Dedifferentiated amniotic fluid mesenchymal stem cell (primary cell): ENCODE results near the gene ARHGEF6.

Experiments
- DNase-seq: peaks from one replicate; pipeline ENCODE4 v3.0.0-alpha.2; 2016; ENCODE audit errors: extremely low spot score

ARHGEF6 gene

DNA sequence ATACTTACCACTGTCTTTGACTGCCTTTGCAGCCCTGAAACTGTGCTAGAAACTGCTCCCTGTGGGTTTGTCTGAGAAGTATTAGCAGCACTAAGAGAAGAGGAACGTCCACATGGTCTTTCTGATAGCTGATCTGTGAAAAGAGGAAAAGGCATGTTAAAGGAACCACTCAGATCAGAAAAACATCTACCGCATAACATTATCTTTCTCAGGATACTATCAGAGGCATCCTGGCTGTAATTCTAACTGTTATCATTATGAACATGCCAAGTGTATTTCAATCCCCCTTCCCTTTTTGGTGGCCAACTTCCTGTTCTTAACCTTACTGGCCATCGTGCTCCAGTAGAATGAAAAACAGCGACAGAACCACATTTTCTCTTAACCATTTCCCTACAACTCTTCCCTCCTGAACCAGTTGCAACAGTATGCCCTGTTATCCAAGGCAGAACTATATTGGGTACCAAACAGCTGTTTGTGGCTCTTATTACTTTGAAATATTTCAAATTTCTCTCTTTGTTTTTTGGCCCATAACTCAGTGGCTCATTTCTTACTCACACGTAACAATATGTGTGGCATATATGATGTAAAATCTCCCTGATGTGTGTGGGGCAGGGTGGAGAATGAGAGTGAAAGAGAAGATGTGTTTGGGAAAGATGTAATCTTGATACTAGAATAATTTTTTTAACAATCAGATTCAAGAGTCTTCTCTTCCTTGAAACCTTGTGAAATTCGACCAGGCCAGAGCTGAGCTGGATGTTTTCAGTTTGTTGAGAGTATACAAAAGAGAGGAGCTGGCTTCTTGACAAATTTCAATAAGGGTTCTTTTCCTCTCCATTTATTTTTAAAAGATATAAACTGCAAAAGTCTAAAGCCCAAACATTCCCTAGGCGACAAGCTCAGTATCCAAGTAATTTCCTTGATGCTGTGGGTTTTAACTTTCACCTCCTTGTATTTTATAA lies 35.2 kb downstream of the ARHGEF6 start:
- DNase-seq = no peak

GRCh38 chrX:136742721-136743379 lies 37.9 kb downstream of the ARHGEF6 start:
- DNase-seq = no peak

DNA sequence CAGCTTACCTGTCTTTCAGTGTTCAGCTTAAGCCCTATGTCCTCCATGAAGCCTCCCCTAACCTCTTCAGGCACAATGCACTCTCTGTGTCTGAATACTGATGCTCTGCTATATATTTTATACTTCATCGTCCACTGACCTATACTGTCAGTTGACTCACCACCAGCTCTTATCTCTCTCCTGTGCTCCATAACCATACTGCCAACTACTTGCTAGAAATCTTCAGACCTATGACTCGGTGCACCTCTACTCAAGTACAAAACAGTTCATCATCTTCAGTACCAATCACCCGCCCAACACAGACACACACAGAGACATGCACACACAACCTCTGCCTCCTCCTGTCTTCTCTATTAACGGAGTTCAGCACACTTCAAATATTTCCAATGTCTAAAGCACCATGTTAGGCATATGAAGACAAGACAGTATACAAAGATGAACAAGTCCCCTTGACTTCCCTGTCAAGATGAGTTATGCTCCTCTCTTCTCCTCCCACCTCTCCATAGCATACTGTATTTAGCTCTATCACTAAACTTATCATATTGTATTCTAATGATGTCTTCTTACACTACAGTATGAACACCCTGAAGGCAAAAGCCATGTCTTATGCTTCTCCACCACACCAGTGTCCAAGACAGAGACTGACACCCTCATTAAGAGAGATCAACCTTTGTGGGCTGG lies 42.5 kb downstream of the ARHGEF6 start:
- DNase-seq = no peak

DNA sequence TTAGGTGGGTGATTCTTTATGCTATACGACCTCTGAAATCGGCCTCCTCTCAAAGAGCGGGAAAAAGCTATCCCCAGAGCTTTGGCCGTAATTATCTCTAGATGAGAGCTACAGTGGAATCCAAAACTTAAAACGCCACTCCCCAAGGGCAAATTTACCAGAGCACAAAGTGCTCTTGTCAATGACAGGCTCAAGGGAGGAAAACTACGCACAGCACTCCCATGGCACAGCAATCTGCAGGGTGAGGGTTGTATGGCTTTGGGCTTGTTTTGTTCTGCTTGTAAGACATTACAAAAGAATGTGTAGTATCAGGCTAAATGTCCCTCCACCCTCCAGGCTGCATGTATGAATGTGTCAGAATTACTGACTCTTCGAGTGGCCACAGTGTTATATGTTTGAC lies 44.0 kb downstream of the ARHGEF6 start:
- DNase-seq = no peak

- DNase-seq = no peak
Measured at GRCh38 chrX:136735601-136736000, 45.1 kb downstream of the ARHGEF6 start.

GRCh38 chrX:136733613-136734012 lies 47.1 kb downstream of the ARHGEF6 start:
- no peak for DNase-seq

DNA sequence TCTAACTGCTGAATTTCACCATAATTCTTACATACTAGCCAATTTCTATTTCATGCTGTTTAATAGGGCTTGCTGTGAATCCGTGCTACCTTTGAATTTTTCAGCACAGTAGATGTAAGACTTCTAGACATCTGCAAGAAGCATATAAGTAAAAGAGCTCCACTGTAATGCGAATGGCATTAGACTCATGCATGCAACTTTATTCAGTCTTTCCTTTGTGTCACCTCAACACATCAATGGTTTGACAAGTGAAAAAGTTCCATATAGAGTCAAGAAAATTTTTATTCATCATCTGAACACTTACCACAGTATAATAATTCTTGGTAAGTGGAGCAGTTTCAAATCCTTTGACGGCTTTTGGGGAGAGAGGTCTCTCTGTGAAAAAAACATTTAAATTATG lies 48.9 kb downstream of the ARHGEF6 start:
- no peak for DNase-seq

DNA sequence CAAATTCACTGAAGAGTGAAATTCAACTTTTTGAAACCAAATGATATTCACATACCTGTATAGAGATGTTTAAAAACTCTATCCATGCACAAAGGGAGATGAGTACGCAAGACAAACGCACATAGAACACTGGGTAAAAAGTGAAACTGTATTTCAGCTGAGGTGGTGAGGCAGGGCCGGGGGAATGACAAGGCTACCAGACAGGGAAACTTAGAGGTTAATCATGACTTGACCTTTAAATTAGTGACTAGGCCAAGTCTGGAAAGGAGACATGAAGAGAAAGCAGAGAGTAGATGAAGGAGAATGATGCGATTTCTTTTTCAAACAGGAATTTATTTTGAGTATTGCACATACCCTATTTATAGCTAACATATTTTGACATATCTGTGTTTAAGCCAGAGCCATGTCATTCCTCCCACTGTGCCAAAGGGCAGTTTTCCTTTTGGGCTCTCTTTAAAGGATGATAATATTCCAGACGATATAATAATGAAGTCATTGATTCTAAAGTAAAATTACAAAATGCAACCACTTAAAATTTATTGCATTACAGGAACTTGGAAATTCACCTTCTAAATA lies 49.4 kb downstream of the ARHGEF6 start:
- no peak for DNase-seq

DNA sequence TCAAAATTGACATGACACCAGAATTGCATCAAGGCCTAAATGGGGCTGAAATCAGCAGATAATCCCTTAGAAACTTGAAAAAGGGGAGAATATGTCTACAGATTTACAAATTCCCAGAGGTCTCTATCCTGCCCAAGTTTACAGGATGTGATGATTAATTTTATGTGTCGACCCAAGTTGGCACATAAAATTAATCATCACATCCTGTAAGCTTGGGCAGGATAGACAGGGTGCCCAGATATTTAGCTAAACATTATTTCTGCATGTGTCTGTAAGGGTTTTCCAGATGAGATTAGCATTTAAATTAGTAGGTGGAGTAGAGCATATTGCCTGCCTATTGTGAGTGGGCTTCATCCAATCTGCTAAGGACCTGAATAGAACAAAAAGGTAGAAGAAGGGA lies 52.3 kb downstream of the ARHGEF6 start:
- no peak for DNase-seq

DNA sequence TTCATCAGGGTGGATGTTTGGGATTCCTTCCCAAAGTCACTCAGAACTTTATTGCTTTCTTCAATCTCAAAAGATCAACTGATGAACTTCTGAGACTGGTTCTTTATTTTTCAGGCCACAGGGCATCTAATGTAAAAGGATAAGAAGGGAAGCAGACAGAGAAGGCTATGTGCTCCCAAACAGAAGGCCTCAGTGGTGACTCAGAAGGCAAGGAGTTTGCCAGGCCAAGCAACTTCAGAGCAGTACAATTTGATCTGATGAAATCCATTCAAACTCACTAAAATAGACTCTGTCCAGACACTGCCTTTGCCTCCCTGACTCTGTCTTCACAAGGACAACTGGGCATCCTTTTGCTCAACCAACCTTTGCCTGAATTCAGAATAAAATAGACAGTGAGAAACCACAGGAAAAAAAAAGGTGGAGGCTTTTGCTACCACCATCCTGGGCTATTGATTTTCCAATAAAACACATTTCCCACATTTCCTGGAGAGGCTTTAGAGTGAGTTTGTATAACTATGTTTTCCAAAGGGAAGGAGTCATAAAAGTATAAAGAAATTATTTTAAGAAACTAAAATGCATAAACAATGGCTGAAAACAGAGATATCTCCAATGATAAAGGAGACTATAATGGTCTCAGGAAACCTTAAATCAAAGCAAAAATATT lies 55.2 kb downstream of the ARHGEF6 start:
- DNase-seq = peak; percentile 79

- DNase-seq = no peak
Measured at GRCh38 chrX:136718091-136718490, 62.6 kb downstream of the ARHGEF6 start.

GRCh38 chrX:136714626-136715599 lies 65.8 kb downstream of the ARHGEF6 start:
- no peak for DNase-seq

DNA sequence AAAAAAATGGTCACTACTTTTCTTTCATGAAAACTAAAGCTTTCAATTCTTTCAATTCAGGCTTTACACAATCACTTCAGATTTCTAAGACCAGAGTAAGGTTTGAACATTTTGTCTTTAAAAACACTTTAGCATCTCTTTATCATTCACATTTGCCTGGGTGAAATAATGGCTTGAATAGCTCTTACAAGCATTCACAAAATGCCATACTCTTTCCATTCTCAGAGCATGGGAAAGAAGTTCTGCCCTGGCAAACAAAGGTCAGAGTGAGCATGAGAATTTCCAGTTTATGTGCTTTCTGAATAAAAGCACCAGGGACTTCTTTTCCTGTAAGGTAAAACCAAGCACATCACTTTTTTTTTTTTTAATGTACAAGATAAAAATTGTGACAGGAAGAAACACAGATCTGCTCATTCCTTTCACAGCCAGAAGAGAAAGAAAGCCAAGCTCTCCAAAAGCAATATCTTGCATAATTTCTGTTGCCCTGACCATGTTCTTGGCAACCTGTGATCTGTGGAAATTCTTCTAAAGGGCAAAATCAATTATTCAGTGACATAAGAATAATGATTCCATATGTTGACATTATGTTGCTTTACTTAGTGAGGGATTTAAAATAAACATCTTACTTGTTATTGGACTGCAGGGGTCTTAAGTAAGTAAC lies 68.0 kb downstream of the ARHGEF6 start:
- DNase-seq = no peak

DNA sequence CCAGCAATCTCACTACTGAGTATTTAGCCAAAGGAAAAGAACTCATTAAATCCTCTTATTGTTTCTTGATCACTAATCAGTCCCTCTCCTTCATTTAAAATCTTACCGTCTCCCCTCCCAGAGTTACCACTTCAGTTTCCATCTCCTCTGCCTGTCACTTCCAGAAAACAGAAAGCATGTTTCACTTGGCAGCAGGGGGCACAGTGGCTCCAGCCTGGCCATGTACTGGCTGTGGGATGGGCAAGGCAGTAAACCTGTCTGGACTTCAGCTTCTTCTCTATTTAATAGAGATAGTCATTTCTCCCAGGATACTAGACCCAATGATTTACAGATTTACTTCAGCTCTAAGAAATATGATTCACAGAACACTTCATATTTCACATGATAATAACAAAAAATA lies 69.6 kb downstream of the ARHGEF6 start:
- DNase-seq = no peak

- DNase-seq = no peak
Measured at GRCh38 chrX:136710325-136710951, 70.3 kb downstream of the ARHGEF6 start.

DNA sequence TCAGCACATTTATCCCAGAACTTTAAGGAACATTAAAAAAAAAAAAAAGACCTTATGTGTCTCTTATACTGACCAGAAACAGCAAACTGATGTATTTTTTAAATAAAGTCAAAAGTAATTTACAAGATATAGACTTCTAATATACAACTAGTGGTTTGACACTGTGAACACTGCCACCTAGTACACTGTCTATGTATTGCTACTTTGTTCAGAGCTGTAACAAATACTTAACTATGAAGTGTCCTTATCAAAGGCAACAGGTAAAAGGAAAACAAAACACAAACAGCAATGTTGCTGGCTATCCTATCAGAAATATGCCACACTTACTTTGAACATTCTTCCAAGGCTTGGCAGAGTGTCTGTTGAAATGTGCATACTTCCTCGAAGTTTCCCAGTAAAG lies 72.4 kb downstream of the ARHGEF6 start:
- DNase-seq = no peak

DNA sequence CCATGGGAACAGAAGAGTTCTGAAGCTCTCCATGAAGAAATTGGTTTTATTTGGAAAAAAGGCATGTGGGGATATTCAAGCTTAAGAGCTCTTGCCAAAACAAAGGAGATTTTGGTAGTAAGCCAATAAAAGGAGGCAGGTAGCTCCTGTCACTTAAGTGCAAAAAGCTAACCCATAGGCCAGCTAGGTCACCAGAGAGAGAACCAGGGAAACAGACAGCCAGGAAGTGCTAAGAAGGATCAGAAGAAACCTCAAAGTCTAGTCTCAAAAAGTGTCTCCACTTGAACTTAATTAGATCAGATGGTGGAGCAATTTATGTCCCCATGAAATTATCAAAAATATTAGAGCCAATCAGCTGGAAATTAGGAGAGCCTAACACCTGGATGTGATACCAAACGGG lies 83.6 kb downstream of the ARHGEF6 start:
- DNase-seq = no peak

GRCh38 chrX:136694431-136695087 lies 86.2 kb downstream of the ARHGEF6 start:
- DNase-seq = peak; percentile 51

DNA sequence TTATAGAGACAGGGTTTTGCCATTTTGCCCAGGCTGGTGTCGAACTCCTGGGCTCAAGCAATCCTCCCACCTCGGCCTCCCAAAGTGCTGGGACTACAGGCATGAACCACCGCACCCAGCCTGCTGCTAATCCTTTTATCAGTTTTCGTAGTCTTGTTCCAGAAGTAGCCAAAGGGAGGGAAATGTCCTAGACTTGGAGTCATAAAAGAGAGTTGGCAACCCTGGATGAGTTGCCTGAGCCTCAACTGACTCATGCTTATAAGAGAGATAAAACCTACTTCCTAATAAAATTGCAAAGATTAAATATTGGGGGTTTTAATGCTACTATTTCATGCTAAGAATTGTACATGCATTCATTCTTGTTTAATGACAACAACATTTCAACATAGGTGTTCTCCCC lies 88.5 kb downstream of the ARHGEF6 start:
- no peak for DNase-seq
